GM19452 (cell line): ENCODE data around the gene TMC1.
"Not testable (repeated sequence)": the region's sequence is repeated elsewhere in the genome, so short reads cannot be mapped to it uniquely, and the experiment has no call there.

Experiments
- ATAC-seq: cut with Tn5 transposase; IDR thresholded peaks from one replicate; pipeline ENCODE4 v1.9.1; 2021; ENCODE audit not compliant: unreplicated experiment

The TMC1 gene

DNA sequence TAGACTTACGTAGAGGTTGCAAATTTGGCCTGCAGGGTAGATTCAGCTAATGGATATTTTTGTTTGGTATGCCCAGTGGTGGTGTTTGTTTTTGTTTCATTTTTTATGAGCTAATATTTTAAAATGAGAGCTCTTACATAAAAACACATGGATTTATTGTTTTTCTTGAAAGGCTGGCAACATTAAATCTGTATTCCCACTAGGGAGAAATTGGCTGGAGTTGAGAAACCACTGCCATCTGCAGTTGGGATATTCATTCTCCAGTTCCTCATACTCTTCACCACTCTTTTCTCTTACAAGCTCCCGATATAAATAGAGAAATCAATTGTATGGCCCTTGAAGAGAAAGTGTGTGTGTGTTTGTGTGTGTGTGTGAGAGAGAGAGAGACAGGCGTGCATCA is 288.2 kb downstream of the TMC1 start:
- ATAC-seq = no peak

GRCh38 chr9:72812559-72813111 is 291.2 kb downstream of the TMC1 start:
- ATAC-seq = no peak

GRCh38 chr9:72813544-72813943 is 292.1 kb downstream of the TMC1 start:
- ATAC-seq = no peak

- ATAC-seq = no peak
Measured at GRCh38 chr9:72814083-72814597, 292.7 kb downstream of the TMC1 start.

GRCh38 chr9:72816666-72817065 is 295.3 kb downstream of the TMC1 start:
- ATAC-seq = no peak

GRCh38 chr9:72817413-72817812 is 296.0 kb downstream of the TMC1 start:
- no peak for ATAC-seq

DNA sequence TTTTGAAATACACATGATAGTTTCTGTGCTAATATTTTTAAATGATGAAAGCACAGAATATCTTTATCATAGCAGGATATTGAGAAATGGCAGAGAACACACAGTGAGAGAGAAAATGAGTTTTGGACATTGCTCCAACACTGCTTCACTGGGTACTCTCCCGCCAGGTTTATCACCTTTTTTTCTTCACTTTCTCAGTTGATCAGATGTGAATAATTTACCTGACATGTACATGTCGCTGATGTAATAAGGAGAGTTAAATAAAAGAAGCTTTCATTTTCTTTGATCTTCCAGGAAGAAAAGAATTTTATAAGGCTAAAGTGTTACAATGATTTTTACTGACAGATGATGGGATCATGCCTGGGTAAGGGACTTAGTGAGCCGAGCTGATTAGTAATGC is 297.0 kb downstream of the TMC1 start:
- no peak for ATAC-seq

DNA sequence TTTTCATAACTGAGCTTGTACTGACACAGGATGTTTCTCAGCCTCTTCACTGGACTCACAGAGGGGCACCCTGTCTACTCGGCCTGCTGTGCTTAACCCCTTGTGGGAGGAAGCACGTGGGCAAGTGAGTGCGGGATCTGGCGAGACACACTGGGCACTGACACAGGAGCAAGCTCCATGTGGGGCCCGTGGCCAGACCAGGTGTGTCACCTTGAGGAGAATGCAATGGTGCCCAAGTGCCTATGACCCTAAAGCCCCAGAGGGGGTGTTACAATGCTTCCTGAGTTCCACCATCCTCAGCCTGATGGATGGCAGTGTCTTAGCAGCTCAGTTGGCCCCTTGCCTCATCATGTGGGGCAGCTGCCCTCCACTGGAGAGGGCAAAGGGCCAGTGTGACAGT is 302.6 kb downstream of the TMC1 start:
- no peak for ATAC-seq

DNA sequence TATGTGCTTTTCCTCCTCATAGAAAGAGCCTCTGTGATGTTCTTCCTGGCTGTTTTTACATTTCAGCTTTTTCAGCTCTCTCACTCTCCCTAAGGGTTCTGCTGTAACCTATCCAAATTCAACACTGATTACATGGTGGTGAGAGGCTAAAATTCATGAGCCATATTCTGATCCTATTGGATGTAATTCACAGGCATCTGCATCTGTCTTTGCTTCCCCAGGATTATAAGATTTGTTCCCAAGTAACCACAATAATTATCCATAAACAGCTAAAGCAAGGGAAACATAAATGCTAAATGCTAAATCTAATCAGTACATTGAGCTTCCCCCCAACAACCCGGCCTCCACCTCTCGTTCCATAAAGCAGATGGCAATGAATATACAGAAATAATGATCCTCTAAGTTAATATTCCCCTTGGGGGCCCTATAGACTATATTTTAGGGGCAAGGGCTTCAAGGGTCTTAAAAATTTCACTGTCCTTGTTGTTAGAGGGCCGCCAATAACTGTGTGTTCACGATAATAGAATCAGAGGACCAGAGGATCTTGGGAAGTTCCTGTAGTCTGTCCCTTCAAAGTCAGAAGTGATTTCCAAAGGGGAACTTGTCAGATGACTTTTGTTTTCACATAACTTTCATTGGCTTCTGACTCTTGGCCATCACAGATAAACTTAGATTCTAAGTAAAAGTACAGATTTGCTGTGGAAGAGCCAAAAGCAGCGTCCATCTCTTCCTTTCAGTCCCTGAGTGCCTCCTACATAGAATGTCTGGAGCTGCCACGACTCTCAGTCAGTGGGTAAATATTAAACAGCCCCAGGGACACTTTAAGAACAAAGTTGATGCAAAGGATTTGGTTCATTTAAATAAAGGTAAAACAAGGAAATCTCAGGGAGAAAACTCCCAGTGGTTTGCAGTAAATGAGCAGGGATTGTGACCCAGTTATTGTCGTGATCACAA is 305.9 kb downstream of the TMC1 start:
- no peak for ATAC-seq

DNA sequence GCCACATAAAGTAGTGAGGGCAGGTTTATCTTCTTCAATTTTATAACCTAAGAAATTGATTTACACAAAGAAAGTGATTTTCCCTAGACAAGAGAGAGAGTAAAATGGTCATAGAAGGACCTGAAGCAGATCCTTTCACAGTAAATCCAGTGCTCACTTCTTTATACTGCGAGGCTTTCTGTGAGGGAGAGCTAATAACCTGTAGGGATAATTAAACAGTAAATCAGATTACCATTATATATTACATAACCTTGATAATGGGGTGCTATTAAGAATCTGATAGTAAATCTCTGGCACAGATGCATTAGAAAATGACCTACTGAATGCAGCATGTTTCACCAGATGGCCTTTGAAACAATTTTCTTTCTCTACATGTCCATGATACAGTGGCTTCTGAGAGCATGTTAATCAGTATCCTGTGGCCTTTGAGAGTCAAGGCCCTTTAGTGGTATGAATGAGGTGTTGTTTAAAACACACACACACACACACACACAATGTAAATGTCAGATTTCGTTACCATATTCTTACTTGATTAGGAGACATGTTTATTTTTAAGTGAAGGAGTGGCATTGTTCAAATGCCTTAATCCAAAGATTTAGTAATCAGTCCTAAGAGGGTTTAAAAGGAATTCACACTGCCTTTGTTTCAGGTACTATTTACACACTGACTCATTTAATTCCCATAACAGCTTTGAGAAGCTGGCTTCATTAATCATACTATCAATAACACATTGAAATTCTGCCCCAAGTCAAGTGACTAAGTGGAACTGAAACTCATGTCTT is 306.7 kb downstream of the TMC1 start:
- ATAC-seq = no peak

GRCh38 chr9:72834994-72835393 is 313.6 kb downstream of the TMC1 start:
- no peak for ATAC-seq

DNA sequence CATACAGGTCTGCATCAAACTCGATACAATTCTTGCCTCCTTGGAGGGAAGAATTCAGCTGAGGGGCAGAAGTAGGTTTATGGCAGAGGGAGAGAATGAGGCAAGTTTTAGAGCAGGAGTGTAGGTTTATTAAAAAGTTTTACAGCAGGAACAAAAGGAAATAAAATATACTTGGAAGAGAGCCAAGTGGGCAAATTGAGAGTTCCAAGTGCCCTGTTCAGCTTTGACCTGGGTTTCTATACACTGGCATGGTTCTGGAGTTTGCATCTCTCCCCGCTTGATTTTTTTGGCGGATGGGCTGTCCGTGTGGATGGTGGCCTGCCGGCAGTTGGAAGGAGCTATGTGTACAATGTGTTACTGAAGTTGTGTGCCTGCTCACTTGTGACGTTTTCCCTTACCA is 315.4 kb downstream of the TMC1 start:
- no peak for ATAC-seq

DNA sequence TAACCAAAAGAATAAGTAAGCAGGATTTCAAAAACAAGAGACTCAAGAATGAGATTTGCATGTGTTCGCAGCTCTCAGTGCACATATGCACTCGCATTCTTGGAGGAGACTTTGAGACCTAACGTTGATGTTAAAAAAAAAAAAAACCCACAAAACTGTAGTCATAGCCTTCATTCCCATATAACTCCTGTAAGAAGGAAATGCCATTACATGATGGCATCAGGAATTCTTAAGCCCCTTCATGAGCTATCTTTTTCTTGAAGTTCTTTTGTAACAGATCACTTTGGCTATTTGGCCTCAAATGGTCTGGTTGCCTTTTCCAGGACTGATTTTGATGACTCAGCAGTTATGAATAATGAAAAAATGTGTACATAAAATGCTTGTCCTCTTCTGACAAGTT is 317.7 kb downstream of the TMC1 start:
- no peak for ATAC-seq

GRCh38 chr9:72843520-72844439 is 322.4 kb downstream of the TMC1 start:
- ATAC-seq = no peak

DNA sequence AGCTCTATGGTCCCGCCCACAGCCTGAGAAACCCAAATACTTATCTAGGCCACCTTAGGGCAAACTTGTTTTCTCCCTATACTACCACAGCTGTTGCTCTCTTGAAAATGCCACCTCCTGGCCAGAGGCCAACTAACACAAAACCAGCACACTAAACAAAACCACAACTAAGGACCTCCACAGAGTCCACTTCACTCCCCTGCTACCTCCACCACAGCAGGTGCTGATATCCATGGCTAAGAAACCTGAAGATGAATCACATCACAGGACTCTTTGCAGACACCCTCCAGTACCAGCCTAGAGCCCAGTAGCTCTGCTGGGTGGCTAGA is 323.0 kb downstream of the TMC1 start:
- no peak for ATAC-seq

DNA sequence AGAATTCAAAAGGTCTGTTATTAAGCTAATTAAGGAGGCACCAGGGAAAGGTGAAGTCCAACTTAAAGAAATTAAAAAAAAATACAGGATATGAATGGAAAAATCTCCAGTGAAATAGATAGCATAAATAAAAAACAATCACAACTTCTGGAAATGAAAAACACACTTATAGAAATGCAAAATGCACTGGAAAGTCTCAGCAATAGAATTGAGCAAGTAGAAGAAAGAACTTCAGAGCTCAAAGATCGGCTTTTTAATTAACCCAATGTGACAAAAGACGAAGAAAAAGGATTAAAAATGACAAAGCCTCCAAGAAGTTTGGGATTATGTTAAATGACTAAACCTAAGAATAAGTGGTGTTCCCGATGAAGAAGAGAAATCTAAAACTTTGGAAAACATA is 323.6 kb downstream of the TMC1 start:
- ATAC-seq = not testable (repeated sequence)

- not testable (repeated sequence) for ATAC-seq
Measured at GRCh38 chr9:72850209-72850608, 328.8 kb downstream of the TMC1 start.

DNA sequence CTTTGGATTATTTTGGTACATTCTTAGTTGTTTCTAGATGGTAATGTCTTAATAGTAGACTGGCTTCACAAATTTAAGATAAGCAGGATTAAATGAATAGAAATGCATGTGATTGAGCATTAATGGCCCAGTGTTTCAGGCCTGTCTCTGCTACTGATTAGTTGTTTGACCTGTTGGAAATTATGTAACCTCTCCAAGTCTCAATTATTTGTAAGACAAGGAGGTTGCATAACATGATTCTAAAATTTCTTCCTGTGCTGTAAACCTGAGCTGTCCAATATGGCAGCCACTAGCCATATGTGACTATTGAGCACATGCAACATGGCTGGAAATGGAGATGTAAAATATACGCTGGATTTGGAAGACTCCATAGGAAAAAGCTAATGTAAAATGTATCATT is 333.9 kb downstream of the TMC1 start:
- ATAC-seq = no peak

DNA sequence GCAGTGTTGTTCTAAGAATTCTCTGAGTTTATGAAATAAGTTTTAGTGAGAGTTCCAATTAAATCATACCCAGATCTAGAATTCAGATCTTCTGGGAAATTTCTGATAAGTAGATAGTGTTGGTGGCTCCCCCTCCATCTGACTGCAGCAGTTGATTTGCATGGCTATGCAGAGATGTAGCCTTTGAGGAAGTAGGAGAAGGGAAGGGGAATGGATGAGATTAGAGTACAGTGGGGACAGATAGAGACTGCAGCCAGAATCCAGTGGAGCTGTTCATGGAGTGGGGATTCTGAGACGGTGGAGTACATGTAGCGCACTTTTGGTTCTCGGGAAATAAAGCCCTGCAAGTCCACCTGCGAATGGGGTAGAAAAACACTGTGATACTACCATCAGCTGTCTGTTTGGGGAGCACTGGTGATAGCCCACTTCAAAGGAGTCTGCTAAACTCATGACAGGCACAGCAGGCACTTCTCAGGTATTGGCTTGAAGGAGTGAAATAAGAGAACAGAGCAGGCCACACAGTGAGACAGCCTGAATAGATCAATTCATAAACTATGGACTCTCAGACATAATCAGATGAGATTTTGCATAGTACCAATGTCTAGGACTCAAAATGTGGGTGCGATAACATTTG is 334.6 kb downstream of the TMC1 start:
- ATAC-seq = no peak

- no peak for ATAC-seq
Measured at GRCh38 chr9:72856972-72857623, 335.7 kb downstream of the TMC1 start.
